H1 (cell line): Measurements from ENCODE around the gene SMIM8. TPM values are rescaled to one million over a fixed set of nuclear protein-coding genes. Genes with fewer than 3 reads are reported as not detected.

ENCODE experiments used
- CTCF ChIA-PET: fragments of 300-600 bp; sonication (Branson Sonifier 250); formaldehyde crosslinking; loops from one replicate; lab custom pipeline; 2021; ENCODE audit not compliant: partially characterized antibody; lab: Charles Lee
- POLR2A ChIA-PET: fragments of 300-600 bp; sonication (Branson Sonifier 250); formaldehyde crosslinking; loops from one replicate; lab custom pipeline; 2021; ENCODE audit warnings: inconsistent platforms; ENCODE audit not compliant: partially characterized antibody; lab: Charles Lee
- DNase-seq, 2 experiments: peaks; one replicate each; pipeline versions ENCODE4 v3.0.0 to v3.0.0-alpha.2; 2010 to 2022; ENCODE audit warnings: low spot score in 2 of 2, low read depth in 1 of 2, mixed read lengths in 1 of 2
- FAIRE-seq: peaks from 2 replicates; lab custom pipeline; 2011; peaks lifted over from hg19 to GRCh38; lab: Jason Lieb, UNC
- H2AFZ ChIP-seq: 2 replicates; pipeline ENCODE4 v1.8.1; 2012; ENCODE audit warnings: low read length, inconsistent platforms
- H2AK5ac ChIP-seq: 2 replicates; pipeline ENCODE4 v1.6.1; 2013; ENCODE audit warnings: low read depth, low read length
- H2BK120ac ChIP-seq: replicated peaks from 2 replicates; pipeline ENCODE3; 2013; ENCODE audit warnings: low read depth, low read length, inconsistent platforms
- H2BK12ac ChIP-seq: 2 replicates; pipeline ENCODE4 v1.6.1; 2013; ENCODE audit warnings: low read depth, low read length
- H2BK15ac ChIP-seq: 2 replicates; pipeline ENCODE4 v1.6.1; 2013; ENCODE audit warnings: low read length
- H2BK20ac ChIP-seq: 2 replicates; pipeline ENCODE4 v1.6.1; 2013; ENCODE audit warnings: low read length
- H2BK5ac ChIP-seq: 2 replicates; pipeline ENCODE4 v1.6.1; 2013; ENCODE audit warnings: low read depth, low read length
- H3K14ac ChIP-seq: 2 replicates; pipeline ENCODE4 v1.6.1; 2013; ENCODE audit warnings: inconsistent platforms; ENCODE audit not compliant: insufficient read length
- H3K18ac ChIP-seq: 2 replicates; pipeline ENCODE4 v1.6.1; 2013; ENCODE audit warnings: low read length; ENCODE audit errors: extremely low read depth
- H3K23ac ChIP-seq: 2 replicates; pipeline ENCODE4 v1.6.1; 2013; ENCODE audit warnings: inconsistent platforms; ENCODE audit not compliant: insufficient read length
- H3K23me2 ChIP-seq: 2 replicates; pipeline ENCODE4 v1.6.1; 2013; ENCODE audit warnings: low read depth, low read length
- H3K27ac ChIP-seq: 2 replicates; pipeline ENCODE4 v1.6.1; 2011; ENCODE audit warnings: low read depth, low read length, inconsistent platforms
- H3K27me3 ChIP-seq, 4 experiments: replicated peaks in 1 of 4; 1 replicate in 1 of 4; 2 replicates in 3 of 4; pipeline versions ENCODE4 v1.6.1 to v1.8.1; 2011 to 2013; ENCODE audit warnings: low read length in 3 of 4, mild to moderate bottlenecking in 3 of 4, inconsistent platforms in 2 of 4, mixed read lengths in 2 of 4, moderate library complexity in 1 of 4; ENCODE audit not compliant: control insufficient read depth in 3 of 4, insufficient read depth in 3 of 4; ENCODE audit errors: extremely low read depth in 1 of 4
- H3K36me3 ChIP-seq, 4 experiments: 2 replicates each; pipeline versions ENCODE4 v1.6.1 to v1.8.1; 2011 to 2013; ENCODE audit warnings: mild to moderate bottlenecking in 4 of 4, low read length in 3 of 4, moderate library complexity in 2 of 4, control low read depth in 1 of 4, inconsistent platforms in 1 of 4; ENCODE audit not compliant: insufficient read depth in 4 of 4, control insufficient read depth in 2 of 4
- H3K4ac ChIP-seq: replicated peaks from 2 replicates; pipeline ENCODE3; 2013; ENCODE audit warnings: low read length, low read depth, mixed read lengths, inconsistent platforms; ENCODE audit not compliant: insufficient read length
- H3K4me1 ChIP-seq, 4 experiments: replicated peaks in 1 of 4; 1 replicate in 1 of 4; 2 replicates in 3 of 4; pipeline versions ENCODE4 v1.6.1 to v1.8.1; 2011 to 2013; ENCODE audit warnings: low read length in 3 of 4, inconsistent platforms in 2 of 4, mixed read lengths in 1 of 4; ENCODE audit not compliant: insufficient read depth in 4 of 4, control insufficient read depth in 3 of 4
- H3K4me2 ChIP-seq, 2 experiments: 2 replicates each; pipeline versions ENCODE4 v1.6.1 to v1.8.1; 2011 to 2013; ENCODE audit warnings: low read depth in 2 of 2, low read length in 2 of 2, control low read depth in 1 of 2, inconsistent platforms in 1 of 2, mild to moderate bottlenecking in 1 of 2; ENCODE audit not compliant: insufficient read depth in 1 of 2
- H3K4me3 ChIP-seq, 4 experiments: fragments of 200-600, 300-600 bp in 1 of 4; sonication (generic), shearing (Covaris generic), sonication (Bioruptor Twin) in 1 of 4; 2 replicates each; pipeline versions ENCODE4 v1.5.1 to v1.8.1; 2011 to 2016; ENCODE audit warnings: low read length in 4 of 4, low read depth in 3 of 4, control low read depth in 2 of 4, inconsistent platforms in 2 of 4, mild to moderate bottlenecking in 2 of 4, mixed read lengths in 1 of 4, moderate library complexity in 1 of 4; ENCODE audit not compliant: insufficient read depth in 2 of 4; ENCODE audit errors: extremely low read depth in 1 of 4
- H3K56ac ChIP-seq: replicated peaks from 2 replicates; pipeline ENCODE3; 2013; ENCODE audit warnings: low read depth, mild to moderate bottlenecking, mixed read lengths, low read length, inconsistent platforms; ENCODE audit not compliant: insufficient read length
- H3K79me1 ChIP-seq: 2 replicates; pipeline ENCODE4 v1.6.1; 2013; ENCODE audit warnings: low read depth, low read length, control low read depth
- H3K79me2 ChIP-seq, 2 experiments: 2 replicates each; pipeline versions ENCODE4 v1.6.1 to v1.8.1; 2012 to 2013; ENCODE audit warnings: low read length in 2 of 2, mild to moderate bottlenecking in 2 of 2, inconsistent platforms in 1 of 2; ENCODE audit not compliant: insufficient read depth in 2 of 2, control insufficient read depth in 1 of 2
- H3K9ac ChIP-seq, 4 experiments: replicated peaks in 1 of 4; 1 replicate in 1 of 4; 2 replicates in 3 of 4; pipeline versions ENCODE4 v1.6.1 to v1.8.1; 2011 to 2013; ENCODE audit warnings: low read depth in 3 of 4, low read length in 3 of 4, control low read depth in 2 of 4, mild to moderate bottlenecking in 2 of 4, moderate library complexity in 2 of 4, inconsistent platforms in 1 of 4; ENCODE audit errors: extremely low read depth in 1 of 4
- H3K9me3 ChIP-seq, 2 experiments: 2 replicates each; pipeline versions ENCODE4 v1.6.1 to v1.8.1; 2012 to 2013; ENCODE audit warnings: mild to moderate bottlenecking in 2 of 2, moderate library complexity in 2 of 2, control low read depth in 1 of 2, inconsistent platforms in 1 of 2, low read depth in 1 of 2, low read length in 1 of 2, mixed read lengths in 1 of 2; ENCODE audit not compliant: insufficient read depth in 2 of 2
- H4K20me1 ChIP-seq, 2 experiments: replicated peaks in 1 of 2; 2 replicates each; pipeline versions ENCODE3 to v1.8.1; 2011 to 2013; ENCODE audit warnings: inconsistent platforms in 2 of 2, low read length in 2 of 2, mild to moderate bottlenecking in 1 of 2; ENCODE audit not compliant: insufficient read depth in 2 of 2, control insufficient read depth in 1 of 2
- H4K5ac ChIP-seq: 2 replicates; pipeline ENCODE4 v1.6.1; 2013; ENCODE audit warnings: low read length, low read depth, mixed read lengths, inconsistent platforms; ENCODE audit not compliant: insufficient read length
- H4K8ac ChIP-seq: 2 replicates; pipeline ENCODE4 v1.8.0; 2013; ENCODE audit warnings: mild to moderate bottlenecking, moderate library complexity, low read length, inconsistent platforms; ENCODE audit not compliant: insufficient read depth; ENCODE audit errors: extremely low read depth
- H4K91ac ChIP-seq: replicated peaks from 2 replicates; pipeline ENCODE3; 2013; ENCODE audit warnings: low read length, mixed read lengths, inconsistent platforms; ENCODE audit not compliant: insufficient read length
- POU5F1 ChIP-seq: IDR thresholded peaks from 2 replicates; pipeline ENCODE4 v1.6.1; 2011; ENCODE audit warnings: low read depth, mild to moderate bottlenecking, low read length, moderate library complexity
- polyA plus RNA-seq, 7 experiments: library from polyadenylated mRNA; depleted of rRNA in 3 of 7; stranded (reverse) in 5 of 7; unstranded in 2 of 7; fragments of >200 nt in 5 of 7; fragments of 200-250 nt in 2 of 7; gene quantifications; 1 replicate in 5 of 7; 2 replicates in 1 of 7; 4 replicates in 1 of 7; pipeline versions ENCODE4 v1.2.1 to v1.2.3, GENCODE V29; 2011 to 2013; ENCODE audit warnings: missing spikeins in 2 of 7, mixed read lengths in 2 of 7
- total RNA-seq: library from RNA; stranded (reverse); fragmentation: NEBNext Ultra II Directional; extraction: Animal tissue kit (Norgen Biotek cat#: 25700); gene quantifications from 2 replicates; pipeline ENCODE4 v1.2.1, GENCODE V29; 2021

Gene SMIM8
- total and polyA plus RNA-seq, 2 of the 8 experiments (the other 6 are each of a cell fraction or from before 2014, with no cell fraction given), result 3.0 to 10.7 TPM

DNA sequence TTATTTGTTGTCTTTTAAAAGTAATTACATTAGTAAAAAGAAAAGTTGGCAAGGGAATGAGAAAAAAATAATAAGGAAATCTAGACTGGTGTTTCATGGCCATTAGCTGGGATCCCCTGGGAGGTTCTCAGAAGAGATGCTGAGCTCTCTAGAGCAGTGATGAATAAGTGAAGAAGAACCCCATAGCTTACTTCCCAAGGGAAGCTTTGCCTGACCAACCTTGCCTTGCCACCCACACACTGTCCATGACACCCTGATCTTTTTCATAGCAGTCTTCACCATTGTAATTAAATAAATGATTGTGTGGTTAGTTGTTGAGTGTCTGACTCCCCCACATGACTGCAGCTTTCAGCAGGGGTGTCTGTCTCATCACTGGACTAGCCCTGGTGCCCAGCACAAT, 28.1 kb downstream of the SMIM8 start:
- no peak overlapping the region for H2BK20ac ChIP-seq
- no peak overlapping the region for H3K18ac ChIP-seq
- H3K4me3 ChIP-seq, result no peak overlapping the region
- H2BK5ac ChIP-seq, result no peak overlapping the region
- TF ChIP-seq POU5F1, result no peak
- TF ChIP-seq, all 59 proteins: peak for 0
- H4K20me1 ChIP-seq, result no peaks in the 10 kb centered on the region
- H2BK15ac ChIP-seq, result no peak overlapping the region
- no peak overlapping the region for H2AFZ ChIP-seq
- no peaks in the 10 kb centered on the region for H3K9me3 ChIP-seq
- H3K79me1 ChIP-seq, result no peaks in the 10 kb centered on the region
- no peaks in the 10 kb centered on the region for H3K27me3 ChIP-seq
- no peak overlapping the region for H3K56ac ChIP-seq
- no peak overlapping the region for H2AK5ac ChIP-seq
- no peak overlapping the region for H3K14ac ChIP-seq
- DNase-seq, result no peak
- H3K23ac ChIP-seq, result no peak overlapping the region
- no peak overlapping the region for H4K8ac ChIP-seq
- H4K91ac ChIP-seq, result no peak overlapping the region
- H4K5ac ChIP-seq, result no peak overlapping the region
- CTCF ChIA-PET, result interaction anchor here (0.9 to 1.6 kb wide), 5 partner anchors 28 to 271 kb away, joined by 3 to 6 read pairs (median 3); no protein-coding TSS in a partner anchor
- no peak overlapping the region; the same call in 1 of the 2 replicates for H3K27ac ChIP-seq
- H2BK12ac ChIP-seq, result no peak overlapping the region
- H3K4ac ChIP-seq, result no peak overlapping the region
- no peak overlapping the region for H3K4me2 ChIP-seq
- H3K36me3 ChIP-seq, result no peaks in the 10 kb centered on the region
- POLR2A ChIA-PET, result interaction anchor here (1.2 kb wide), 1 partner anchor 9 kb away, joined by 3 read pairs; no protein-coding TSS in a partner anchor
- no peaks in the 10 kb centered on the region for H3K79me2 ChIP-seq
- no peaks in the 10 kb centered on the region for H3K4me1 ChIP-seq
- no peak overlapping the region for H3K9ac ChIP-seq
- no peak for FAIRE-seq
- no peaks in the 10 kb centered on the region for H3K23me2 ChIP-seq
- H2BK120ac ChIP-seq, result no peak overlapping the region
